ENCODE data around the gene LRRC3.
A peak's percentile ranks its signal among the peaks of the same experiment; 100 is the strongest.
"Not testable (repeated sequence)": the region's sequence is repeated elsewhere in the genome, so short reads cannot be mapped to it uniquely, and the experiment has no call there.

The LRRC3 gene

GRCh38 chr21:44454747-44455523 lies at the start of gene LRRC3:
TSS of gene LRRC3 (plus strand) at chr21:44455510. CDS start at chr21:44456645, 1,135 bp downstream.
- DNase-seq (ENCODE audit: low read depth), result peak; percentile 25

- DNase-seq (ENCODE audit: low read depth), result peak; percentile 84
Observed at GRCh38 chr21:44405948-44406872, 49.1 kb upstream of the LRRC3 start.

- no peak for DNase-seq (ENCODE audit: low read depth)
Observed at GRCh38 chr21:44406953-44407352, 48.4 kb upstream of the LRRC3 start.

- DNase-seq (ENCODE audit: low read depth), result no peak
Observed at GRCh38 chr21:44407493-44407892, 47.8 kb upstream of the LRRC3 start.

GRCh38 chr21:44408226-44408625 lies 47.1 kb upstream of the LRRC3 start:
- DNase-seq (ENCODE audit: low read depth), result no peak

GRCh38 chr21:44413566-44414290 lies 41.6 kb upstream of the LRRC3 start:
- DNase-seq (ENCODE audit: low read depth), result no peak

- DNase-seq (ENCODE audit: low read depth), result no peak
Observed at GRCh38 chr21:44414291-44415072, 40.8 kb upstream of the LRRC3 start.

GRCh38 chr21:44415073-44416025 lies 40.0 kb upstream of the LRRC3 start:
- DNase-seq (ENCODE audit: low read depth), result no peak

GRCh38 chr21:44416193-44416592 lies 39.1 kb upstream of the LRRC3 start:
- no peak for DNase-seq (ENCODE audit: low read depth)

- DNase-seq (ENCODE audit: low read depth), result not testable (repeated sequence)
Observed at GRCh38 chr21:44417621-44418107, 37.6 kb upstream of the LRRC3 start.

- no peak for DNase-seq (ENCODE audit: low read depth)
Observed at GRCh38 chr21:44418108-44418875, 37.0 kb upstream of the LRRC3 start.

- no peak for DNase-seq (ENCODE audit: low read depth)
Observed at GRCh38 chr21:44418876-44419230, 36.5 kb upstream of the LRRC3 start.

GRCh38 chr21:44419679-44420078 lies 35.6 kb upstream of the LRRC3 start:
- DNase-seq (ENCODE audit: low read depth), result no peak

- DNase-seq (ENCODE audit: low read depth), result no peak
Observed at GRCh38 chr21:44420416-44421205, 34.7 kb upstream of the LRRC3 start.

- no peak for DNase-seq (ENCODE audit: low read depth)
Observed at GRCh38 chr21:44421901-44422840, 33.1 kb upstream of the LRRC3 start.

- DNase-seq (ENCODE audit: low read depth), result no peak
Observed at GRCh38 chr21:44423312-44423821, 31.9 kb upstream of the LRRC3 start.

GRCh38 chr21:44423941-44424607 lies 31.2 kb upstream of the LRRC3 start:
- DNase-seq (ENCODE audit: low read depth), result no peak

Data from HS-5 (cell line).